GM19351 (cell line): ENCODE data around the gene CCDC83.
A peak's percentile ranks its signal among the peaks of the same experiment; 100 is the strongest.
"Not testable (repeated sequence)": the region's sequence is repeated elsewhere in the genome, so short reads cannot be mapped to it uniquely, and the experiment has no call there.

Experiments
- ATAC-seq: cut with Tn5 transposase; IDR thresholded peaks from one replicate; pipeline ENCODE4 v1.9.1; 2021; ENCODE audit warnings: mild to moderate bottlenecking, moderate library complexity; ENCODE audit not compliant: unreplicated experiment

CCDC83 gene

DNA sequence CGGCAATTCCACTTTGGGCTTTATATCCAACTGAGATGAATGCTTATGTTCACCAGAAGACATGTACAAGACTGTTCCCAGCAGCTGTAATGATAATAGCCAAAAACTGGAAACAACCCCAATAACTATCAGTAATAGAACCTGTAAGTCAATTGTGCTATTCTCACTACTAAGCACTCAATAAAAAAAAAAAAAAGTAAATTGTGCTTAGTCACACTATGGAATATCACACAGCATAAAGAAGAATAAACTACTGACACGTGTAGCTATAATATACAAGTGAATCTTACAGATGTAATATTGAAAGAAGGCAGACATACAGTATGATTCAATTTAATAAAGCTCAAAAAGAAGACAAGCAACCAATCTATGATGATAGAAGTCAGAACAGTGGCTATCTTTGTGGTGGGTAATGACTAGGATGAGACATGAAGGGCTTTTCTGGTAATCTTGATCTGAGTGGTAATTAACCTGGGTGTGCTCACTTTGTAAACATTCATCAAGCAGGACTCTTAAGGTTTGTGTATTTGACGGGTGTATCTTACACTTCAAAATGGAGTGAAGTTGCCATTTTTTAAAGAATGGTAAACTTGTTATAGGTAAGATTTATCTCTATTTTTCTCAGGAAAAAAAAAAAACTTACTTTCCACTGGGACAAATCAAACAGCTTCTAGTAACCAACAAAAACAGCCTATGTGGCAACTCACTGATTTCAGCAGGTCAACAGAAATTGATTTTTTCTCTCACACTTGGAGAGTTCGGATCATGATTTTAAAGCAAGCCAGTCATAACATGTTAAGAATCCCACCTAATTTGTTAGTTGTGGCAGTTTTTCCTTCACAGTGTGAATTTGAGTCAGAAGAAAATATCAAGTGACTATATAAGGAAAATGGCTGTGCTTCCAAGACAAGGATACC lies 84.2 kb downstream of the CCDC83 start:
- no peak for ATAC-seq

DNA sequence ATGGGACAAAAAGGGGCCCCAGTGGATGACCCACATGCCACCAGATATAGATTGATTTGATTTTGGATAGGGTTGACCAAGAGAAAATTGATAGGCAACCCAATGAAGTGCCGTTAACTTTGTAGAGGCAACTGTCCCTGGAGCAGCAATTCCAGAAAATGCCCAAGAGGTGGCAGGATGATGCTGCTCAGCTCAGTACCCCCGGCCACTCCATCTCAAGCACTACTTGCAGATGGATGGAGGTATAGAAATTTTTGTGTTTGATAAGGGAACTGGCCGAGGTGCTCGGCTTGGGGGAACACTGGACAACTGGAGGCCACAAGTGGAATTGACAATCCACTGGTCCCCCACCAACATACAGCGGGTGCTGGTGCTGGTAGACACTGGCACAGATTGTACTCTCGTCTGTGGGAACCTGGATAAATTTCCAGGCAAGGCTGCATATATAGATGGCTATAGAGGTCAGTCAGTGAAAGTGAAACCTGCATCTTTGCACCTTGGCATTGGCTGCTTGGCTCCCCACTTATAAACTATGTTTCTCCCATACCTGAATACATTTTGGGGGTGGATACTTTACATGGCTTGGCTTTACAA lies 86.3 kb downstream of the CCDC83 start:
- ATAC-seq = peak; percentile 86

DNA sequence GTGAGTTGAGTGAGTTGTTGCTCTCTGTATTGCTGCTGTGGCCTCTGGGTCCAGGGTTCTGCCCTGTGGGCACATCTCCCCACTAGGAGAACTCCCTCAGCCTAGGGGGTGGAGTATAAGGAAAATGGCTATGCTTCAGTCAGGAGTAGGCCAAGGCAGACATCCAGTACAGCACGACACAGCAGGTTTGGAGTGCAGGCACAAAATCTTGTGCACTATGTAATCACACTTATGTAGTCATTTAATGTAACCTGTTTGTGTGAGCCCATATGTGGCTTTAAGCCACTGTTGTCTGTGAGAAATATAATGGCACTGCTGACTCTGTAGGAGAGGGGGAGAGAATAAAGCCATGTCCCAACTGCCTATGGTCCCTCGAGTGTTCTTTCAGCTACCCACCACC lies 90.1 kb downstream of the CCDC83 start:
- ATAC-seq = no peak

DNA sequence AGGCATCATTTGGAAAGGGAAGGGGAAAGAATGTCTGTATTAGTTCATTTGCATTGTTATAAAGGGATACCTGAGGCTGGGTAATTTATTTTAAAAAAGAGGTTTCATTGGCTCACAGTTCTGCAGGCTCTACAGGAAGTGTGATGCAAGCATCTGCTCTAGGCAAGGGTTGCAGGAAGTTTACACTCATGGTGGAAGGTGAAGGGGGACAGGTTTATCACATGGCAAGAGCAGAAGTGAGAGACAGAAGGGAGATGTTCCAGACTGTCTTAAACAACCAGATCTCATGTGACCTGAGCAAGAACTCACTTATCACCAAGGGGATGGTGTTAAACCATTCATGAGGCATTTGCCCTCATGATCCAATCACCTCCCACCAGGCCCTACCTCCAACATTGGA lies 90.6 kb downstream of the CCDC83 start:
- ATAC-seq = no peak

DNA sequence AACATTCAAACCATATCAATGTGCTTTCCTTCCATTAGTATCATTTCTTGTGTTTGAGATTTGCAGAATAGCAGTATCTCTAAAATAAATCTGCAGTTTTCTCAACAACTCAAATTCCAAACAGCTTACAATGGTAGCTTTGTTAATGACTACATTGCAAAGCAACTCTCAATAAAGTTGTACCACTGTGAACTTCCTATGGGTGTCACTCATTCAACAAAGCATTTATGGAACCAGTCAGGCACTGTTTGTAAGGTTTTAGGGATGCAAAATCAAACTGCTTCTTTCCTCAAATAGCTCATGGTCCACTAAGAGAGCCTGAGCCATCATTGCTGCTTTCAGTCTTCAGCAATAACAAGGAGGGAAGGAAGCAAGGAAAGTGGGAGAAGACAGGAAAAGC lies 91.0 kb downstream of the CCDC83 start:
- ATAC-seq = no peak

DNA sequence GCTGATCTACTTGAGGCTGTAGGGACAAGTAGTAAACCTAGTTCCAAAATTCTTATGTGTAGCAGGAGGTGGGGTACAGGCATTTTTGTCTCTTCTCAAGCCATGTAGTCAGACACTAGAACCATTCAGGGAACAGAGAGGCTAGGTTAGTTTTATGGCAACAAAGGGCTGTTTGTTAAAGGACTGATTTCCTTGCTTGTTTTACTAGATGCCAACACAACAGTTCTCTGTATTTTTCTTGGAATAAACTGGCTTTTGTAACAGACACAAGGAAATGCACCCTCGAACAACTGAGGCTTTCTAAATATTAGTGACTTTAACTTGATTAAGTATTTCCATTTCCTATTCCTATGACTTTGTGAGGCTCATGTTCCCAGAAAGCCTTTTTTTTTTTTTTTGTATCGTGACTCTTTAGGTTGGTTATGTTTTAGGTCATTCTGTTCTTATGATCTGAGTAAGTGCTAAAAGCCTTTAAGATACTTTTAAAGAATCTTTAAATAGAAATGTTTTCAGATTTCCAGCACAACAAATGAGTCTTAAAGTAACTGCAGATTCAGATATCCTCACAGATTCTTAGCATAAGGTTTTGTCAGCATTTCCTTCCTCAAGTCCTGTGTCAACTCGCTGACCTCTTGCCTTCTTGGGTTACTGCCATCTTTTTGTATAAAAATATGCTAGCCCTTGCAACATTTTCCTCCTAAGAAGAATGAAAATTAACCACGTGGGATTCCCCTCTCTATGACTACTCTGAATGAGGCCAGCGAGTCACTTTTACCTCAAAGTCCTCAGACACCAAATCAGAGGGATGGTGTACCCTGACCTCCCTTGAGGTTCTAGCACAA lies 92.5 kb downstream of the CCDC83 start:
- peak; percentile 53 for ATAC-seq

DNA sequence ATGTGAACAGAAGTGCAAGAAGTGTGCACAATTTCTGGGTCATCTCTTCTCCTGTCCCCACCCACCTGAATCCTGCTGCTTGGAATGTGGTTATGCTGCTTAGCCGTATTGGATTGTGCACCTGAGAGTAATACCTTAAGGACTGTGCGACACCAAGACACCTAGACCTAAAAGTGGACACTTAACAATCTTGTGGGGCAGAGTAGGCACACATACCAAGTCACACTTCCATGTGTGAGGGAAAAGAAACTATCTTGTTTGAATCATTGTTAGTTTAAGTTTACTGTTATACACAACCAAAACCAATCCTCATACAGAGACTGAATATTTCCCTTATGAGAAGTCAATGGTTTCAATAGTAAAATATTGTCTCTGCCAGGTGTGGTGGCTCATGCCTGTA lies 93.7 kb downstream of the CCDC83 start:
- peak; percentile 38 for ATAC-seq

DNA sequence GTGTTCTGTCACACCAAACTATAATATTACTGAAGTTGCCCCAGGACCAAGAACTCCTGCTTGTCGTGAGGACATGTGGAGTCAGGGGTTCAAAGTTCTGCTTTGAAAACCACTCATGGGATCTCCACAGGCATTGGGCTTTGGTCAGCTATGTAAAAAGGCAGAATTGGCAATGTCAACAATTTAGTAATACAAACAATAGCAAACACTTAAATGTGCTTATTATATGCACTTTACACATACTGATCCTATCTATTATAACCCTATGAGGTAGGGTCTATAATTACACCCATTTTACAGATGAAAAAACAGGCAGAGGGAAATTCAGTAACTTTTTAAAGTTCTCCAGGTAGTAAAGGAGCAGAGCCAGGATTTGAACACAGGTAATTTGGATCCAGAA lies 94.6 kb downstream of the CCDC83 start:
- ATAC-seq = no peak

DNA sequence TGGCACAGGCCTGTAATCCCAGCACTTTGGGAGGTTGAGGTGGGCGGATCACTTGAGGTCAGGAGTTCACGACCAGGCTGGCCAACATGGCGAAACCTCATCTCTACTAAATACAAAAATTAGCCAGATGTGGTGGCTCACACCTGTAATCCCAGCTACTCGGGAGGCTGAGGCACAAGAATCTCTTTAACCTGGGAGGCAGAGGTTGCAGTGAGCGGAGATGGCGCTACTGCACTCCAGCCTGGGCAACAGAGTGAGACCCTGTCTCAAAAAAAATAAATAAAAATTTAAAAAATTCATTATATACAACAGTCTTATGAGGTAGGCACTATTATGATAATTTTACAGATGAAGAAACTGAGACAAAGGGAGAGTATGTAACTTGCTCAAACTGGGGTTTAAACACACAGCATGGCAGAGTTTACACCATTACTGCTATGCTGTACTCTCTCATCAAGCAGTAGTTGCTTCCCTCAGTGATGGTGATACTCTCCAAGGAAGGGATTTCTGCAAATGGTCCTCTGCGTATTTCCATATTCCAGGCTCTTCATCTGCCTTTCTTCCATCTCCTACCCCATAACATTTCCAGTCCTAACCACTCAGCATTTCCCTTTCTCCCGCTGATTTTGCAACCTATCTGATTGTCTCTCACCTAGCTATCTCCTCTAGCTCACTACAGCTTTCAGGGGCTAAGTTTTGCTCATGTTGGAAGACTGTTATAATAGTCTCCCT lies 95.3 kb downstream of the CCDC83 start:
- no peak for ATAC-seq

DNA sequence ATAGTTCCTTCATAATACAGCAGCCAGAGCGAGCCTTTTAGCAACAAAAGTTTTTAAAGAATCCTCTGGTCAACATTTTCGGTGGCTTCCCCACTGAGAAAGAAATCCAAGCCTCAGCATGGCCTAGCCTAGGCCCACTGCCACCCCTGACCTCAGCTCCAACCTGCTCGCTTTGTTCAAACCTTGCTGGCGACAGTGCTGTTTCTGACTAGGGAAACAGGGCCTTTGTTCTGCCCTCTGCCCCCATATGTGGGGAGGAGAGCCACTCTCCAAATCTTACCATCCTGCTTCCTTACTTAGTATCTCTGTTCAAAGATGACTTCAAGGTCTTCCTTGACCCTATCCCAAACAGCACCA lies 95.8 kb downstream of the CCDC83 start:
- ATAC-seq = no peak

DNA sequence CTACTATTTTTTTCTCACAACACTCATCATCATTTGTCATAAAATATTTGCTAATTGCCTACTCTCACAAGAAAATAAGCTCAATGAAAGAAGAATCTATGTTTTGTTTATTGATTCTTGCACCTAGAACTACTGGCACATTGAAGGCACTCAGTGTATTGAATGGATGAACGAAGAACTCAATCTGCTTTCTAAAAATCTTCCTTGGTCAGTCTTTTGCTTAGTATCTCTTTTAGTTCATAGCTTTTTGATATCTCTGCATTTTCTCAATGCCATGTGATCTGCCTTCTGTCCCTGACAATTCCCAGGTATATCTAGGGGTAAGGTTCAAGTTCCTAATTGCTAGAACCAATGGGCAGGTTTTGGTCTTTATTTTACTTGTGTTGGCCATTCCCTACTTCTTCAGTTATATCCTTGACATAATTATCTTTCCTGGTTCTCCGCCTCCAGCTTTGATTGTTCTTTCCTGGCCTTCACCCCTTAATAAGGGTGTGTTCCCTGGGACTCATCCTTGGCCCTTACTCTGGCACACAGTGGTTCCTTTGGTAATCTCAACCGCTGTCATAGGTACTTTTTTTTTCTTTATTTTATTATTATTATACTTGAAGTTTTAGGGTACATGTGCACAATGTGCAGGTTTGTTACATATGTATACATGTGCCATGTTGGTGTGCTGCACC lies 96.4 kb downstream of the CCDC83 start:
- ATAC-seq = no peak

DNA sequence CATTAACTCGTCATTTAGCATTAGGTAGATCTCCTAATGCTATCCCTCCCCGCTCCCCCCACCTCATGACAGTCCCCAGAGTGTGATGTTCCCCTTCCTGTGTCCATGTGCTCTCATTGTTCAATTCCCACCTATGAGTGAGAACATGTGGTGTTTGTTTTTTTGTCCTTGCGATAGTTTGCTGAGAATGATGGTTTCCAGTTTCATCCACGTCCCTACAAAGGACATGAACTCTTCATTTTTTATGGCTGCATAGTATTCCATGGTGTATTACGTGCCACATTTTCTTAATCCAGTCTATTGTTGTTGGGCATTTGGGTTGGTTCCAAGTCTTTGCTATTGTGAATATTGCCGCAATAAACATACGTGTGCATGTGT lies 96.9 kb downstream of the CCDC83 start:
- ATAC-seq = not testable (repeated sequence)

DNA sequence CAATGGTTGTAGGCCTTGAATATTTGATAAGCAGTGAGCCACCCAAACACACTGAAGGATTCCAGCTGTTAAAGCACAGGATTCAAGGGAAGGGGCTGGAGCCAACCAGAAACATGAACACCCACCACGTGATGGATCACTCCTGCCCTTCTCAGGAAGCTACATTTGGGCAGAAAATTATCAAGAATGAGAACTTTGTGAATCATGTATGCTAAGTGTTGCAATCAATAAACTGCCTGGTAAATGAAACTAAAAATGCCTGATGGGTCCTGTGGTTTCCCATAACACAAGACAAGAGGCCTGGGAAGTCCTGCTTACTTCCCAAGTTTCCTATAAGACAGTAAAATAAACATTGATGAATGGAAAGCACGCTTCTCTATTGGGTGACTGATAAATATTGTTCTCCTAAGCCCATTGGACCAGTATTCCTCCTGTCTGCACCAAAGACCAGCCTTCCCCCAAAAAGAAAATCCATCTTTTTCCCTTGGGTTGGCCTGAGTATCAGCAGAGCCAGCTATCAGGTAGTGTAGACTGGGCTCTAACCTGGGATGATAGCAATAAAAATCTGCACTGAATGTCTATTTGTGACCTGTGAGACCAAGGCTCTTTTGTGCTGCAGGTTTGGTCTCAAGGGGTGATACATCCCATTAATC lies 98.4 kb downstream of the CCDC83 start:
- ATAC-seq = no peak

DNA sequence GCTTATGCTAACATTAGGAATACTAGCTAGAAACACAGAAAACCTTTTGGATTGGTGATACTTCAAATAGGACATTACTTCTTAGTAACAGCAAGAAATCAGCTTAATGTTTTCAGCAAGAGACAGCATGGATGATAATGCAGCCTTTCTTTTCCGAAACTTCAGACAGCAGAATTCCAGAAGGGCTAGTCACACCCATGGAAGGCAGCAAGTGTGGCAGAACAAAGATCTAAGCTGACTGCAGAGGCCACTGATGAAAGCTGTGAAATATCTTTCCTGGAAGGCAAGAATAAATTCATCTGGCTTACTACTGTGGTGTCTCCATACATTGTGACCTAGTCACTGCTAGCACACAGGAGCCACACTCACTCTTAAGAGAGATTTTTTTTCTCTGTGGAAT lies 100.3 kb downstream of the CCDC83 start:
- ATAC-seq = no peak

DNA sequence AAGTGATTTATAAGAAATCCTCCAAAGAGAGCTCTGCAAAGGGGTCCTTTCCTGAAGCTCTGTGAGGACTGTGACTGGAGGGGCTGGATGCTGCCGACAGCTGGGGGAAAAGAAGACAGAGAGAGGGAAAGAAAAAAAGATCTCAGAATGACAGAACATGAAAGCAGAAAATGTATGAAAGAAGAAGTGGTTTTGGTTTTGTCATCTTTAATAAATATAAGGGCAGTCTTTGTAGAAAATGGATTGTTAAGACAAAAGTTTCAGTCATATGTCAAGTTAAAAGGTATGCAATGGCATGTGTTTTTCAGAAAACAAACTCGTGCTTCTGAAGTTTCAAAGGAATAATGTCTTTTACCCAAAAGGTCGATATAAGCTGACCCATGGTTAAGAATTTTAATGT lies 105.5 kb downstream of the CCDC83 start:
- ATAC-seq = peak; percentile 49

DNA sequence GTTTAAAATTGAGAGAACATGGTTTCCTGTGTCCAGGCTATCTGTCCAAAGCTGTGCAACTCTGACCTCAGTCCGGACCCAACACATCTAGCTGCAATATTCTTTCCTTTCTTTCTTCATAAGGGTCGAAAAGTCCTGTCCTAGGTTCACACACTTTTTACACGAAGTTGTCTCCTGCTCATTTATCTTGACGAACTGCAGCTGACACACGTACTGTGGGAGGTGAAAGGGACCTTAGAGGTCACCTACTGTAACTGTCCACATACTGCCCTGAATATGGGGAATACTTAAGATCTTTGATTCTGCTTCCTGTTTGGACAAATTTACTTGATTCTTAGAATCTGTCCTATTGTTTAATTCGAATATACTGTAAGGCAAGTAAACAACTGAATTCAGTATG lies 105.9 kb downstream of the CCDC83 start:
- ATAC-seq = no peak

DNA sequence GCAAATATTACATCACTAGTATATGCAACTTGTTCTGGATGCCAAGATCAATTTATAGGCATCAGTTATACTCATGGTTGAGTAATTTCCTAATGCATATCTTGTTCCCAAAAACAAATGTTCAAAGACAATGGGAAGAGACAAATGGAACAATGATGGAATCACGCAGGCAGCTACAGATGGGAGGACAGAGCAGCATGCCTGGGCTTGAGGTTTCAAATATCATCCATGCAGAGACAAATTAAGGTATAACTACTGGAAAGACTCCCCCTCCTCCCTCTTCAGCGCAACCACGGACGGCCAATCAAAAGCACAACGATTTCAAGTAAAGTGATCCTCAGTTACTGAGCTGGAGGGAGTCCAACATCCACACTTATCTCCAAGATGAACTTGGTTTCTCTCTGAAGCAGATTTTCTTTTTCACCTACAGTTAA lies 106.8 kb downstream of the CCDC83 start:
- ATAC-seq = no peak

DNA sequence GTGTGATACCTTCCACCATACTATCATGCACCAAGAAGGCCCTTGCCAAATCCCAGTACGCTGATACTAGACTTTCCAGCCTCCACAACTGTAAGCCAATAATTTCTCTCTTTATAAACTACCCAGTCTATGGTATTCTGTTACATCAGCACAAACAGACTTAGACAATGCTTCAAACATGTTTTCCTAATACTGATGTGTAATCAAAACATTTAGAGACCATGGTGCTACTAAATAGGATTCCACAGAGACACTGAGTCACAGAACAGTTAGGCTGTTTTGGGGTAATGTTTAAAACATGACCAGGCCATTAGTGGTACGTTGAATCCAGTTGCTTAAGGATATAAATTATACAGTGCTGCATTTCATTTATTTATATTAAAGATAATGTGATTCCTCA lies 110.0 kb downstream of the CCDC83 start:
- no peak for ATAC-seq

DNA sequence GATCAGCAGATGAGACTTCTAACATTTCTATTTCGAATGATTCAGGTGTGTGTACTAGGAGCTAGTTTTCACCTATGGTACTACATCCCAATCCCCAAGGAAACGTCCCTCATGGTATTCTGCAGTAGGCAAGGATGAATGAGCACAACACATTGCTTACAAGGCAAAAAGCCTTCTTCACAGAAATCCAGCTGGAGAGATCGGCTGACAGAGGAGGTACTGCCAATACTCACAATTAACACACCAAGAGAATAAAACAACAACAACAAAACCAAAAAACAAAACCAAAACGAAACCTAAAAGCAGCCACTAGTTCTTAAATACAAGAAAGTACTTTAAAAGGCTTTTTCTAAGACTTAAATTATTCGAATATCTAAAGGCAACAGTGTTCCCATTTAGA lies 112.3 kb downstream of the CCDC83 start:
- ATAC-seq = no peak
